Tibial nerve (tissue), 4 donors: ENCODE results near the gene SLC4A9.
A peak's percentile ranks its signal among the peaks of the same experiment; 100 is the strongest.

Experiments used
- CTCF ChIP-seq, 5 experiments: fragments of 200-600 bp in 3 of 5; fragments of 450-650 bp in 2 of 5; sonication (generic) in 3 of 5; IDR thresholded peaks; one replicate each; pipeline ENCODE4 v1.5.1; 2016 to 2019; ENCODE audit warnings: antibody characterized with exemption in 5 of 5, mild to moderate bottlenecking in 3 of 5, moderate library complexity in 2 of 5
- EP300 ChIP-seq, 2 donors: sonication (generic); formaldehyde crosslinking; IDR thresholded peaks; one replicate each; pipeline ENCODE4 v1.6.1; 2017; ENCODE audit warnings: antibody characterized with exemption in 2 of 2, mild to moderate bottlenecking in 1 of 2
- POLR2A ChIP-seq, 2 donors: fragments of 450-650 bp; IDR thresholded peaks; one replicate each; pipeline ENCODE4 v1.6.1; 2017; ENCODE audit warnings: antibody characterized with exemption in 2 of 2, mild to moderate bottlenecking in 2 of 2, moderate library complexity in 2 of 2

GRCh38 chr5:140372971-140373487 is 13.0 kb downstream of the SLC4A9 start:
- TF ChIP-seq CTCF (IDR thresholded peaks at IDR 0.05) (peak; percentile 75 to 92 (median 81)), EP300 (IDR thresholded peaks at IDR 0.05) (peak in 1 of 2 donors; percentile 22), POLR2A (IDR thresholded peaks at IDR 0.05) (no peak)
